Stomach (tissue), 4 donors: ENCODE data around the gene RFC3.

Source experiments
- POLR2A ChIP-seq, 4 donors: fragments of 450-650 bp; IDR thresholded peaks; one replicate each; pipeline ENCODE4 v1.6.1; 2016; ENCODE audit warnings: antibody characterized with exemption in 4 of 4, control low read depth in 2 of 4, mild to moderate bottlenecking in 1 of 4, moderate library complexity in 1 of 4
- POLR2AphosphoS5 ChIP-seq, 3 donors: sonication (generic); formaldehyde crosslinking; IDR thresholded peaks; one replicate each; pipeline ENCODE4 v1.6.1; 2016; ENCODE audit warnings: antibody characterized with exemption in 3 of 3
- TF ChIP-seq, protein P1 (sequence below), 7 experiments: fragments of 450-650 bp in 4 of 7; fragments of 200-600 bp in 3 of 7; sonication (generic) in 3 of 7; IDR thresholded peaks; one replicate each; pipeline ENCODE4 v1.5.1; 2016 to 2019; ENCODE audit warnings: antibody characterized with exemption in 7 of 7, control low read depth in 2 of 7, mild to moderate bottlenecking in 1 of 7

DNA sequence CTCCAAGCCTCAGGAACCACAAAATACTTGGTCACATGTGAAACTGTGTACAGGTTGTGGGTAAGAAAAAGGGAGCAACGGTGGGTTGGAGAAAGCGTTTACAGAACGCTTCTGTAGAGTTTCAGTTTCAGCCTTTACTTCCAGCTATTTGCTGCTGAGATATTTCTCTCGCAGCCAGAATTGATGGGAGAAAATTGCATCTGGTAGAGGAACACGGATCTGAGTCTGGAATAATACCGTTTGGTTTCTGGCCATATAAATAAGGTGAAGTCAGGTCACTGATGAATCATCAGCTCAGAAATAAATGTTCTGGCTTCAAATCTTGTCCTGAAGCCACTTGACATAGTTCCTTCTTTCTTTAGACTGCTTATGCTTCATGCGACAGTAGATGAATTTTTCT lies 20.3 kb upstream of the RFC3 start:
- TF ChIP-seq, protein P1, sequence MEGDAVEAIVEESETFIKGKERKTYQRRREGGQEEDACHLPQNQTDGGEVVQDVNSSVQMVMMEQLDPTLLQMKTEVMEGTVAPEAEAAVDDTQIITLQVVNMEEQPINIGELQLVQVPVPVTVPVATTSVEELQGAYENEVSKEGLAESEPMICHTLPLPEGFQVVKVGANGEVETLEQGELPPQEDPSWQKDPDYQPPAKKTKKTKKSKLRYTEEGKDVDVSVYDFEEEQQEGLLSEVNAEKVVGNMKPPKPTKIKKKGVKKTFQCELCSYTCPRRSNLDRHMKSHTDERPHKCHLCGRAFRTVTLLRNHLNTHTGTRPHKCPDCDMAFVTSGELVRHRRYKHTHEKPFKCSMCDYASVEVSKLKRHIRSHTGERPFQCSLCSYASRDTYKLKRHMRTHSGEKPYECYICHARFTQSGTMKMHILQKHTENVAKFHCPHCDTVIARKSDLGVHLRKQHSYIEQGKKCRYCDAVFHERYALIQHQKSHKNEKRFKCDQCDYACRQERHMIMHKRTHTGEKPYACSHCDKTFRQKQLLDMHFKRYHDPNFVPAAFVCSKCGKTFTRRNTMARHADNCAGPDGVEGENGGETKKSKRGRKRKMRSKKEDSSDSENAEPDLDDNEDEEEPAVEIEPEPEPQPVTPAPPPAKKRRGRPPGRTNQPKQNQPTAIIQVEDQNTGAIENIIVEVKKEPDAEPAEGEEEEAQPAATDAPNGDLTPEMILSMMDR (IDR thresholded peaks at IDR 0.05): no peak
- TF ChIP-seq POLR2A (IDR thresholded peaks at IDR 0.05): no peak
- no peak for TF ChIP-seq POLR2AphosphoS5 (IDR thresholded peaks at IDR 0.05)
